ENCODE results near the gene SLC25A52.
"Not testable (repeated sequence)": the region's sequence is repeated elsewhere in the genome, so short reads cannot be mapped to it uniquely, and the experiment has no call there.

The SLC25A52 gene

DNA sequence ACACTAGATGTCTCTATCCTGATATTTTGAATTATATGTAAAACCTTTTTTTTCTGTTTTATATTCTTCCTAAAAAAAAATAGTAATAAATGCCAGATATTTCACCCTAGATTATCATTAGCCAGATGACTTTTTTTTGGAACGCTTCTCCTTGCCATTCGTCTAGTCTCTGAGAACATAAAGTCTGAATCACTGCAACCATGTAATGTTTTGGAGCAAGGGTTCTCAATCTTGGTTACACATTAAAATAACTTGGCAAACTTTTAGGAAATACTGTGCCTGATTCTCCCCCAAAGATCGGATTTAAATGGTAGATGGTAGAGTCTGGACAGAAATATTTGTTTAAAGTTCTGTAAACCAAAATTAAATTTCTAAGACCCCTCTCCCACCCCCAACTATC, 21.0 kb downstream of the SLC25A52 start:
- no peak for DNase-seq

DNA sequence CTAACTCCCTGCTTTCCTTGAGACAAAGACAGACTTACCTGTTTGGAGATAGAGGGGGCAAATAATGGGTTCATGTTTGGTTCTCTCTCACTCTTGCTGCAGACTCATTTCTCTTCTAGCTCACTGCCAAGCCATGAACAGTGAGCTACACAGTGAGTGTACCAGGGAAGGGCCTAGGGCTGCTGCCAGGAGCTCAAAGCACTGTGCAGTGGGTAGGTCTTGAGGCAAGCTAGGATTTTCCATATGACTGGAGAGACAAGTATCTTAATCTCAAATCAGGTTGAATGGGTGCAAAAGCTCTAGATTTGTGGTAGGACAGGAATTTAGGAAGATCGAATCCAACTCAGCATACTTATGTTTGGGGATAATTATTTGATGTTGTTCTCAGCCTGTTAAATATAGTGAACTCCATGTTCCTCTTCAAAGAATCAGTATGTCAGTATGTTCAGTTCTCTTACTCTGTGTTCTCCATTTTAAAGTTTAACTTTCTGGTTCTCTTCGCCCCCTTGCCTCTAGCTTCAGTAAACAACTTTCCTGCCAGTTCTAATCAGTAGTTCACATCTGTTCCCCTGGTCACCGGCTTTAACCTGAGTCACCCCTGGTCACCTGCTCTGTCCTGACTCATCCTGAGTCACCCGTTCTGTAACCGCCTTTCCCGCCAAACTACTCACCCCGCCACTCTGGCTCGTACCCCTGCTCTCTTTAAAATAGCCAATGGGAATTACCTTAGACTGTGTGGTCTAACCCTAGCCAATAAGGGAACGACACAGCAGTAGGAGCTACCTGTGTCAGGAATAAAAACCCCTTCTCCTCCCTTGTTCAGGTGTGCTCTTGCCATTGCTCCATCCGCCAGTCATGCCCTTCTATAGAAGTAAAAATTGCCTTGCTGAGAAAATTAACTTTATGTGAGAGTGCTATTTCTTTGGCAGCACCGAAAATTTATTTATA, 21.9 kb downstream of the SLC25A52 start:
- DNase-seq: no peak

DNA sequence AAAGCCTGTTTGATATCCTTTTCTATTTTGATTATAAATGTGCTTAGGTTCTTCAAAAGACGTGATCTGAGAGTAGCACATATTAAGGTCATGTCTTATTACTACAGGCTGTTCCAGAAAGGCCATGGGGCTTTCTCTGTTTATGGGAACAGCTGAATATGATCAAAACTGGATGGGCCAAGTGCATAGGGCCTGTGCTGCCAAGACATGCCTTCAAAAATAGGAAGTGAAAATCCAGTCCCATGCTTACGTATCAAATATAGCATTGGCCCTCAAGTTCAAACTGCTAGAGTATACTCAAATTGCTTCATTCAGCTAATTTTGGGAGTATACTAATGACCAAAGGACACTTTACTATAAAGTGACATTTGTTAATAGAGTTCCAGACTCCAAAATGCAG, 24.1 kb downstream of the SLC25A52 start:
- no peak for DNase-seq

DNA sequence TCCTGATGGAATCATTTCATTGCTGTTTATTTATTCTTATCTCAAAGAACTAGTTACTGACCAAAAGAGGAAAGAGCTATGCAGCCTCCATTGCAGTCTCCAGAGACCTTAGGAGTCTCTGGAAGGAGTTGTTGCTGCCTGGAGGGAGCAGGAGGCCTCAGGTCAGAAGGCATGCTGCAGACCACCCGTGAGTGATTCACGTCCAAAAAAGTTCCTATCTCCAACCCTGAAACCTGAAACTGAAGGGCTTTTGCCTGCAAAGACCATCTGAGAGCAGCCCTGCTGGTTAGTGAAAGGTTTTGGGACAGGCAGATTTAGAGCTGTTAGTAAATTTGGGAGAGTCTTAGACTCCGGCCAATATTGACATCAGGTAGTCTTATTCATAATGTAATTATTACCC, 29.1 kb downstream of the SLC25A52 start:
- no peak for DNase-seq

DNA sequence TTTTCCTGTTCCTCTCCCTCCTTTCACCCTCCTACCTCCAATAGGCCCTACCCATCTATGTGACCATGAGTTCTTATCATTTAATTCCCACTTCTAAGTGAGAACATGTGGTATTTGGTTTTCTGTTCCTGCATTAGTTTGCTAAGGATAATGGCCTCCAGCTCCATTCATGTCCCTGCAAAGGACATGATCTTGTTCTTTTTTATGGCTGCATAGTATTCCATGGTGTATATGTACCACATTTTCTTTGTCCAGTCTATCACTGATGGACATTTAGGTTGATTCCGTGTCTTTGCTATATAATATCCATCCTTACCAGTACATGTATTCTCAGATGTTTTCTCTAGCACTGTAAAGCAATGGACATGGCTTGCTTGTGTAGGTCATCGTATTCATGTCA, 31.5 kb downstream of the SLC25A52 start:
- not testable (repeated sequence) for DNase-seq

DNA sequence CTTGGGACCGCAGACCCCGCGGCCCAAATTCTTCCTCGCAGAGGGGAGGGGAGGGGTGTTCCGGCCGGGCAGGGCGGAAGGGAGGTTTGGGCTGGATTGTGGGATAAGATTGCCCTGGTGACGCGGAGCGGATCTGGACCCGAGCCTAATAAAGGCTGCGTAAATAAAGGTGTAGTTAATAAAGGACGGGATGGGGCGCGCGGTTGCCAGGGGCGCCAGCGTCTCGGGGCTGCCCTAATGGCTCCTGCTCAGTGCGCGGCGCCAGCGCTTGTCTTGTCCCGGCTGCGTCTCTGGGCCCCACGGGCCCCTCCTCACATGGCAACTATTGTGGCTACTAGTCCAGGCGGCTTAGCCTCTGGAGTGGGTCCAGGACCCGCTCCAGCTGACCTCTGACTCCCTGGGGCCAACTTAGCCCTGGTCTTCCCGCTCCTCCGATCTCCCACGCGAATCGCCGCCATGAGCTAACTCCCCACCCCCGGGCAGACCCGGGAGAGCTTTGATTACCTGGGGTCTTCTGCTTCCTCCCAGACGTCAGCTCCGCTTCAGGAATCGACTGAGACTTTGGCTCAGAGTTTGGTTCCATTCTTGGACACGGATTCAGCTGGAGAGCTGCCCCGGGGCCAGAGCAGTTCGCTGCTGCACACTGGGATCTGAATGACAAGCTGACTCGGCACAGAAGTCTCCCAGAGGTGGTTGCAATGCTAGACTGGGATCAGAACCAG, 36.5 kb downstream of the SLC25A52 start:
- no peak for DNase-seq

DNA sequence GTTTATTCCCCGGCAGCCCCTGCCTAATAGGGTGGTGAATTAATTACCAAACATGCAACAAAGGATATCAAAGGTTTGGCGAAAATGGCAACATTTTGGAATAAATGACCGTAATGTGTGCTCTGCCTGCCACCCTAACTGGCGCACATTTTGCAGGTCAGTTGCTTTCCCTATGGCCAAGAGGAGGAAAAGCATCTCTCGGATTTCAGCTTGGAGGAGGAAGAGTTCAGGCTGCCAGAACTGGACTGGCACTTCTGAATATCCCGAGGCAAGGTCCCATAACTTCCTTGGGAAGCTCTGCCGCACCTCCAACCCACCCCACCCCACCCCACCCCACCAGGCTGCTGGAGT, 37.1 kb downstream of the SLC25A52 start:
- no peak for DNase-seq

DNA sequence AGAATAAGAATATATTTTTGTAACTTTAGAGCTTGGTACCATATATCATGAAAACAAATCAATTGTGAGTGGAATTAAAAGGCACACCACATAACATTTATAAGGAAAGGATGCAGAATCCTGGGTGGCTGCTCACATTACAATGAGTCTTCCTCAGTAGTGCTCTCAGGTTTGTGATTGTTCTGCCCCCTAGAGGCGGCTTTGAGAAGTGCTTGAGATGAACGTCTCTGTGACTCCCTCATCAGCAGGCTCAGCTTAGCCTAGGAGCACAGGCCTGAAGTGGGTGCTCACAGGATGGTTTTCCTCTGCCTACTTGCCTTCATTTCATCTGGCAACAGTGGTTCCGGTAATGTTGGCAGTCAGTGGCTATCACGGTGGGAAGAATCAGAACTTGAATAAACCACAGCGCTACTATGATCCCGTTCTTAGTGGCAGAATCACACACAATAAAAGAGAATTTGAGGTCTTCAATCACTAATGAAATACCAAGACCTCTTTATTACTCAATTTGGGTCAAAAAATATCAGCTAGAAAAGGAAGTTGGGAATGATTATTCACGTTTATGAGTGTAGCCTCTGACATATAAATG, 38.2 kb downstream of the SLC25A52 start:
- peak; percentile 10 to 57 (median 28) for DNase-seq

DNA sequence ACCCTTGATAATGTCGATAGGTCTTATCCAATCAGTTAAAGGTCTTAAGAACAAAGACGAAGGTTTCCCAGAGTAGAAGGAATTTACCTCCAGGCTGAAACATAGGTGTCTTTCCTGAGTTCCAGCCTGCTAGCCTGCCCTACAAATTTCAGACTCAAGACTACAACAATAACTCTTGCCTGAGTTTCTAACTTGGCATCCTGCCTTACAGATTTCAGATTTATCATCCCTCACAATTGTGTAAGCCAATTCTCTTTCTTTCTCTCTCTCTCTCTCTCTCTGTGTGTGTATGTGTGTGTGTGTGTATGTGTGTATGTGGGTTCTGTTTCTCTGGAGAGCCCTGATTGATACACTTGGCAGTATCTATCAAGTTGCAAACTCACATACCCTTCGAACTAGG, 39.1 kb downstream of the SLC25A52 start:
- DNase-seq: no peak

DNA sequence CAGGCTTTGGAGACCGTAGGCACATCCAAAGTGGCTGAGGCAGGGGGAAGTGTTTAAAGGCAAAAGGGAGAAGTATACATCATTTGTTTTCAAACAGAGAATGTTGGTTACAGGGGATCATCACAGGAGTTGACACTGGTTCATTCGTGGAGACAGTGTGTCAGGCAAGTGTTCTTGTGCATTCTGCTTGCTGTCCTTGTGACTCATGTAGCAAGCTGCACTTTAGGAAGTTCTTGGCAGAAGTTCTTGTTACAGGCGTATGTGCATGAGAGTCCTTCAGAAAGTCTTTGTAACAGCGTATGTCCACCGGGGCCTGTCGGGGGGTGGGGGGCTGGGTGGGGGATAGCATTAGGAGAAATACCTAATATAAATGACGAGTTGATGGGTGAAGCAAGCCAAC, 39.8 kb downstream of the SLC25A52 start:
- DNase-seq: no peak

DNA sequence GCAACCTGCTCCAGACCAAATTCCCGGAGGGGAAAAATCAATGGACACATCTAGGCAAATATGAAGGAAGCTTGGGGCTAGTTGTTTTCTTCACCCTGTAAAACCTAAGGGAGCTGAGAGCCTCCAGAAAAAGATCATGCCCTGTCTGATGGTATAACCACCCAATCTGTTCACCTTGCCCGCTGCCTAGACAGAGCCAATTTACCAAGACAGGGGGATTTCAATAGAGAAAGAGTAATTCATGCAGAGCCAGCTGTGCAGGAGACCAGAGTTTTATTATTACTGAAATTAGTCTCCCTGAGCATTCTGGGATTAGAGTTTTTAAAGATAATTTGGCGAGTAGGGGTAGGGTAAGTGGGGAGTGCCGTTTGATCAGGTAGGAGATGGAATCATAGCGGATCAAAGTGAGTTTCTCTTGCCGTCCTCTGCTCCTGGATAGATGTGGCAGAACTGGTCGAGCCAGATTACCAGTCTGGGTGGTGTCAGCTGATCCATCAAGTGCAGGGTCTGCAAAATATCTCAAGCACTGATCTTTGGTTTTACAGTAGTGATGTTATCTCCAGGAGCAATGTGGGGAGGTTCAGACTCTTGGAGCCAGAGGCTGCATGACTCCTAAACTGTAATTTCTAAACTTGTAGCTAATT, 41.2 kb downstream of the SLC25A52 start:
- no peak for DNase-seq

DNA sequence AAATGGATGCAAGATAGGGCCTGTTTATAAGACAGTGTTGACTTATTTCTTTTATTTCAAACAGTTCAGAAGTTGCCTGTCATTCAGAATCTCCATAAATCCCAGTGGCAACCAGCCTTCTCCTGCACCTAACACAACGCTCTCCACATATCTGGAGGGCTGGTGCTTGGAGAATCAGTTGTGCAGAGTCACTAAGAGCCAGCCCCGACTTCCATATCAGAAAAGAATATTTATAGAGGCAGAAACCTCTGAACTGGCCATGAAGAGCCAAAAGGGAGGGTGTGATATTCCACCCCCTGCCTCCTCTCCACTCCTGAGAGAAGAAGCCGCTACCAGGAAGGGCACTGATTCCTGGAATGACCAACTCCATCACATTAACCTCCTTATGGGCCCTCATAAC, 42.3 kb downstream of the SLC25A52 start:
- DNase-seq: no peak

DNA sequence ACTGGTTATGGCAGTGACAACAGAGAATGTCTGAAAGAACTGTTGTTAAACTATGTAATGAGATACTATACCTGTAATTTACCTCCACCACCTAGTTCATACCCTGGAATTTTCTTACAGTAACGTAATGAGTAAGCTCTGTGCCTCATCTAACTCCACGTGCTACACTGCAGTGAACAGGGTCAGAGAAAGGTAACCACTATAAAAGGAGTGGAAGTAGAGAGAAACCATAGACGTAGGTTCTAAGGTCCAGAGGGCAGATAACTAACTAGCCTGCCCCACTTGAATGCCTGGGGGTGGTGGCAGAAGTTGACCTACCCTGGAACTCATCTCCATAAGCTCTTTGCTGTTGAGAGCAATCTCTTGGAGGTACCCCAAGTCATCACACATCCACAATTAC, 44.3 kb downstream of the SLC25A52 start:
- no peak for DNase-seq

DNA sequence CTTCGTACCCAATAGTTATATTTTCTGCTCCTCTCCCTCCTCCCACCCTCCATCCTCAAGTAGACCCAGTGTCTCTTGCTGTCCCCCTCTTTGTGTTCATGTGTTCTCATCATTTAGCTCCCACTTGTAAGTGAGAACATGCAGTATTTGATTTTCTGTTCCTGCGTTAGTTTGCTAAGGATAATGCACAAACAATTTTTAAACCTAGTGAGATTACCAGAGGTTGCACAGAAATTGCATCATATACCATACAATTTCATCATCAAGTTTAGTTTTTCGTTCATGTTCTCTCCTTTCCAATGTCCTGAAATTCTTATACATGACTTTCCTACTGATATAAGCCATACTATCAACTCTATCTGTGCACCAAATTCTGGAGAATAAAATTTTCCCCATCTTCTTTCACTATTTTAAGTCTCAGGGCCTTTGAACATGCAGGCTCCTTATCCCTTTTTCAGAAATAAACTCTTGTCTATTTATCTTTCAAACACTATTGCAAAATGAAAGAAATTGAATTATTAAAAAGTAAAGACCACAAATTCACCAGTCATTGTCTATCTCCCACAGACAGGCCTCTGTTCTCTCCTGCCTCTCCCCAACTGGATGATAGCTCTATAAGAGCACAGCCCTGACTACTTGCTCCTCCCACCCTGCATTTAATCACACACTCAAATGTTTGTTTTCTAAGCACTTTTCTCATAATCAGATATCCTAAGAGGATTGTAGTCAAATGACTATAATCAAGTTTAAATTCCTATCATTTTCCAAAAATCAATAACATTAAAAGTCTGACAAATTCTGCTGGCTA, 49.1 kb downstream of the SLC25A52 start:
- no peak for DNase-seq

DNA sequence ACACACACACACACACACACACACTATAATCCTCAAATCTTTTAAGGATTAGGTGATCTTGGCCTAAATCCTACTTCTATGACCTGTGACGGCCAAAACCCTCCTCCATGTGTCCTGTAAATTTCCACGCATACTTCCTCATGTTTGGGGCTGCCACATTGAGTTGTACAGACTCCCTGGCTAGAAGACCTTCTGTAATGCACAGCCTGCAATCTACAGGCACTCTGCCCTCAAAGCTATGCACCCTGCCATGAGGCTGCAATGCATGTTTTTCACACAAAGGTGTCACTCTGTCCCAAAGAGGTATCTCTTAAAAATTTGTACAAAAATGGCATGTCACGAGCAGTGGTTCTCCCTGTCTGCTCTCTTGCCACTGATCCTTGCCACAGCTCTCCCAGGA, 49.9 kb downstream of the SLC25A52 start:
- DNase-seq: no peak
